ENCODE results near the gene S100A14. TPM values are rescaled to one million over a fixed set of nuclear protein-coding genes. Genes with fewer than 3 reads are reported as not detected.

The S100A14 gene
- polyA plus RNA-seq, 1 donor from 2014 or later: not detected

DNA sequence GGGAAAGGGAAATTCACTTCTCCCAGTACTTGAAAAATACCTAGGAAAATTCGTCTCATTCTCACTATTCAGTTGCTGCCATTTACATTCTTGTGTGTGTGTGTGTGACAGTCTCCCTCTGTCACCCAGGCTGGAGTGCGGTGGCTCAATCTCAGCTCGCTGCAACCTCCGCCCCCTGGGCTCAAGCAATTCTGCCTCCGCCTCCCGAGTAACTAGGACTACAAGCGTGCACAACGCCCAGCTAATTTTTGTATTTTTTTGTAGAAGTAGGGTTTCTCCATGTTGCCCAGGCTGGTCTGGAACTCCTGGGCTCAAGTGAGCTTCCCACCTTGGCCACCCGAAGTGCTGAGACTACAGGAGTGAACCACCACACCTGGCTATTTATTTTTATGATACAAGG, 43.5 kb upstream of the S100A14 start:
- Histone ChIP-seq H3K36me3 (ENCODE audit: insufficient read depth, low read length) (no peaks in the 10 kb centered on the region), H4K20me1 (ENCODE audit: insufficient read depth) (no peaks in the 10 kb centered on the region), H2AFZ (ENCODE audit: low read depth, low read length) (no peak overlapping the region), H3K4me3 (ENCODE audit: low read length) (peak overlapping the region; percentile 79), H3F3A (ENCODE audit: insufficient read depth, low read length, poor library complexity, severe bottlenecking) (peaks cover 3% of the 10 kb centered on the region), H3K9me2 (ENCODE audit: insufficient read depth, low read length) (no peaks in the 10 kb centered on the region), H3K4me2 (ENCODE audit: low read length) (peak overlapping the region; percentile 57), H3K9ac (ENCODE audit: low read length) (peak overlapping the region; percentile 86), H3K27me3 (ENCODE audit: insufficient read depth, low read depth, low read length) (no peaks in the 10 kb centered on the region), H3K9me3 (ENCODE audit: low read length) (no peaks in the 10 kb centered on the region), H3K79me2 (replicated peaks; ENCODE audit: insufficient read depth, low read length) (peaks cover 15% of the 10 kb centered on the region), H3K27ac (ENCODE audit: low read length) (no peak overlapping the region)
- TF ChIP-seq MXI1 (conservative IDR thresholded peaks at IDR 0.05; ENCODE audit: poor library complexity, severe bottlenecking) (no peak), SMC3 (conservative IDR thresholded peaks at IDR 0.05; ENCODE audit: poor library complexity) (no peak), TAF1 (IDR thresholded peaks at IDR 0.05; ENCODE audit: low read depth) (no peak), RAD21 (conservative IDR thresholded peaks at IDR 0.05) (no peak), EP300 (conservative IDR thresholded peaks at IDR 0.05; ENCODE audit: poor library complexity, severe bottlenecking) (no peak), EZH2 (IDR thresholded peaks at IDR 0.05; ENCODE audit: borderline replicate concordance, insufficient read depth, low read length, poor library complexity, severe bottlenecking) (no peak), POLR2AphosphoS5 (IDR thresholded peaks at IDR 0.05) (no peak)
- TF ChIP-seq, protein P1, sequence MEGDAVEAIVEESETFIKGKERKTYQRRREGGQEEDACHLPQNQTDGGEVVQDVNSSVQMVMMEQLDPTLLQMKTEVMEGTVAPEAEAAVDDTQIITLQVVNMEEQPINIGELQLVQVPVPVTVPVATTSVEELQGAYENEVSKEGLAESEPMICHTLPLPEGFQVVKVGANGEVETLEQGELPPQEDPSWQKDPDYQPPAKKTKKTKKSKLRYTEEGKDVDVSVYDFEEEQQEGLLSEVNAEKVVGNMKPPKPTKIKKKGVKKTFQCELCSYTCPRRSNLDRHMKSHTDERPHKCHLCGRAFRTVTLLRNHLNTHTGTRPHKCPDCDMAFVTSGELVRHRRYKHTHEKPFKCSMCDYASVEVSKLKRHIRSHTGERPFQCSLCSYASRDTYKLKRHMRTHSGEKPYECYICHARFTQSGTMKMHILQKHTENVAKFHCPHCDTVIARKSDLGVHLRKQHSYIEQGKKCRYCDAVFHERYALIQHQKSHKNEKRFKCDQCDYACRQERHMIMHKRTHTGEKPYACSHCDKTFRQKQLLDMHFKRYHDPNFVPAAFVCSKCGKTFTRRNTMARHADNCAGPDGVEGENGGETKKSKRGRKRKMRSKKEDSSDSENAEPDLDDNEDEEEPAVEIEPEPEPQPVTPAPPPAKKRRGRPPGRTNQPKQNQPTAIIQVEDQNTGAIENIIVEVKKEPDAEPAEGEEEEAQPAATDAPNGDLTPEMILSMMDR (IDR thresholded peaks at IDR 0.05; ENCODE audit: poor library complexity, severe bottlenecking): no peak
- TF ChIP-seq, protein P2, sequence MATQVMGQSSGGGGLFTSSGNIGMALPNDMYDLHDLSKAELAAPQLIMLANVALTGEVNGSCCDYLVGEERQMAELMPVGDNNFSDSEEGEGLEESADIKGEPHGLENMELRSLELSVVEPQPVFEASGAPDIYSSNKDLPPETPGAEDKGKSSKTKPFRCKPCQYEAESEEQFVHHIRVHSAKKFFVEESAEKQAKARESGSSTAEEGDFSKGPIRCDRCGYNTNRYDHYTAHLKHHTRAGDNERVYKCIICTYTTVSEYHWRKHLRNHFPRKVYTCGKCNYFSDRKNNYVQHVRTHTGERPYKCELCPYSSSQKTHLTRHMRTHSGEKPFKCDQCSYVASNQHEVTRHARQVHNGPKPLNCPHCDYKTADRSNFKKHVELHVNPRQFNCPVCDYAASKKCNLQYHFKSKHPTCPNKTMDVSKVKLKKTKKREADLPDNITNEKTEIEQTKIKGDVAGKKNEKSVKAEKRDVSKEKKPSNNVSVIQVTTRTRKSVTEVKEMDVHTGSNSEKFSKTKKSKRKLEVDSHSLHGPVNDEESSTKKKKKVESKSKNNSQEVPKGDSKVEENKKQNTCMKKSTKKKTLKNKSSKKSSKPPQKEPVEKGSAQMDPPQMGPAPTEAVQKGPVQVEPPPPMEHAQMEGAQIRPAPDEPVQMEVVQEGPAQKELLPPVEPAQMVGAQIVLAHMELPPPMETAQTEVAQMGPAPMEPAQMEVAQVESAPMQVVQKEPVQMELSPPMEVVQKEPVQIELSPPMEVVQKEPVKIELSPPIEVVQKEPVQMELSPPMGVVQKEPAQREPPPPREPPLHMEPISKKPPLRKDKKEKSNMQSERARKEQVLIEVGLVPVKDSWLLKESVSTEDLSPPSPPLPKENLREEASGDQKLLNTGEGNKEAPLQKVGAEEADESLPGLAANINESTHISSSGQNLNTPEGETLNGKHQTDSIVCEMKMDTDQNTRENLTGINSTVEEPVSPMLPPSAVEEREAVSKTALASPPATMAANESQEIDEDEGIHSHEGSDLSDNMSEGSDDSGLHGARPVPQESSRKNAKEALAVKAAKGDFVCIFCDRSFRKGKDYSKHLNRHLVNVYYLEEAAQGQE (IDR thresholded peaks at IDR 0.05; ENCODE audit: borderline replicate concordance): no peak

DNA sequence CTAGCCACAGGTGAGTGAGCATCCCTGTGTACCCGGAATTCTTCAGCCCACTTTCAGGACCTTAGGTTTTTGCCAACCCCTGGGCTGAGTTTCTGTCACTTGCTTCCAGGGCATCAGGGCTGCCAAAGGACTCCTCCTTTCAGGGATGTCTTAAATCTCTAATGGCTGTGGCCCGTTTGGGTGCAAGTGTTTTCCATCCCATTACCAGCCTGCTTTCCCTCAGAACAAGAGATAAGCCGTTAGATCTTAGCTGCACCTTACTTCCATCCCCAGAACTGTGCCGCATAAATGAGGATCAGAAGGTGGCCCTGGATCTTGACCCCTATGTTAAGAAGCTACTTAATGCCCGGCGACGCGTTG, 43.0 kb upstream of the S100A14 start:
- TF ChIP-seq MXI1 (conservative IDR thresholded peaks at IDR 0.05; ENCODE audit: poor library complexity, severe bottlenecking) (no peak), EP300 (conservative IDR thresholded peaks at IDR 0.05; ENCODE audit: poor library complexity, severe bottlenecking) (no peak), EZH2 (IDR thresholded peaks at IDR 0.05; ENCODE audit: borderline replicate concordance, insufficient read depth, low read length, poor library complexity, severe bottlenecking) (no peak), RAD21 (conservative IDR thresholded peaks at IDR 0.05) (no peak), POLR2AphosphoS5 (IDR thresholded peaks at IDR 0.05) (no peak)
- TF ChIP-seq, protein P2 (IDR thresholded peaks at IDR 0.05; ENCODE audit: borderline replicate concordance): no peak
- TF ChIP-seq, protein P1 (IDR thresholded peaks at IDR 0.05; ENCODE audit: poor library complexity, severe bottlenecking): no peak
- peak overlapping the region; percentile 51 for H2AFZ ChIP-seq (ENCODE audit: low read depth, low read length)

More for the DNA sequence above, 43.0 kb upstream of the S100A14 start:
- peak overlapping the region; percentile 86 for H3K9ac ChIP-seq (ENCODE audit: low read length)
- peak overlapping the region; percentile 79 for H3K4me3 ChIP-seq (ENCODE audit: low read length)
- H3K4me2 ChIP-seq (ENCODE audit: low read length): peak overlapping the region; percentile 57
- peaks cover 3% of the 10 kb centered on the region for H3F3A ChIP-seq (ENCODE audit: insufficient read depth, low read length, poor library complexity, severe bottlenecking)
- no peaks in the 10 kb centered on the region for H3K9me2 ChIP-seq (ENCODE audit: insufficient read depth, low read length)
- peak overlapping the region; percentile 76 for H3K27ac ChIP-seq (ENCODE audit: low read length)
- no peaks in the 10 kb centered on the region for H4K20me1 ChIP-seq (ENCODE audit: insufficient read depth)
- no peaks in the 10 kb centered on the region for H3K27me3 ChIP-seq (ENCODE audit: insufficient read depth, low read depth, low read length)
- H3K36me3 ChIP-seq (ENCODE audit: insufficient read depth, low read length): no peaks in the 10 kb centered on the region
- peaks cover 15% of the 10 kb centered on the region for H3K79me2 ChIP-seq (replicated peaks; ENCODE audit: insufficient read depth, low read length)
- H3K9me3 ChIP-seq (ENCODE audit: low read length): no peaks in the 10 kb centered on the region
